ENCODE measurements around the gene SST. TPM values are rescaled to one million over a fixed set of nuclear protein-coding genes. Genes with fewer than 3 reads are reported as not detected.
"Not testable (repeated sequence)": the region's sequence is repeated elsewhere in the genome, so short reads cannot be mapped to it uniquely, and the experiment has no call there.

SST gene
- total RNA-seq, 1 experiment from 2014 or later = not detected

- H3K4me3 Mint-ChIP-seq (ENCODE audit: low read depth, unreplicated experiment) = no peak overlapping the region
Observed at GRCh38 chr3:187651282-187651681, 18.9 kb downstream of the SST start.

GRCh38 chr3:187648177-187648576 is 22.0 kb downstream of the SST start:
- H3K4me3 Mint-ChIP-seq (ENCODE audit: low read depth, unreplicated experiment) = no peak overlapping the region
- TF ChIP-seq, protein P1, sequence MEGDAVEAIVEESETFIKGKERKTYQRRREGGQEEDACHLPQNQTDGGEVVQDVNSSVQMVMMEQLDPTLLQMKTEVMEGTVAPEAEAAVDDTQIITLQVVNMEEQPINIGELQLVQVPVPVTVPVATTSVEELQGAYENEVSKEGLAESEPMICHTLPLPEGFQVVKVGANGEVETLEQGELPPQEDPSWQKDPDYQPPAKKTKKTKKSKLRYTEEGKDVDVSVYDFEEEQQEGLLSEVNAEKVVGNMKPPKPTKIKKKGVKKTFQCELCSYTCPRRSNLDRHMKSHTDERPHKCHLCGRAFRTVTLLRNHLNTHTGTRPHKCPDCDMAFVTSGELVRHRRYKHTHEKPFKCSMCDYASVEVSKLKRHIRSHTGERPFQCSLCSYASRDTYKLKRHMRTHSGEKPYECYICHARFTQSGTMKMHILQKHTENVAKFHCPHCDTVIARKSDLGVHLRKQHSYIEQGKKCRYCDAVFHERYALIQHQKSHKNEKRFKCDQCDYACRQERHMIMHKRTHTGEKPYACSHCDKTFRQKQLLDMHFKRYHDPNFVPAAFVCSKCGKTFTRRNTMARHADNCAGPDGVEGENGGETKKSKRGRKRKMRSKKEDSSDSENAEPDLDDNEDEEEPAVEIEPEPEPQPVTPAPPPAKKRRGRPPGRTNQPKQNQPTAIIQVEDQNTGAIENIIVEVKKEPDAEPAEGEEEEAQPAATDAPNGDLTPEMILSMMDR (IDR thresholded peaks at IDR 0.05; ENCODE audit: unreplicated experiment) = no peak
- no peaks in the 10 kb centered on the region for H3K4me1 Mint-ChIP-seq (ENCODE audit: low read depth, unreplicated experiment)
- DNase-seq = no peak
- no peaks in the 10 kb centered on the region for H3K9me3 Mint-ChIP-seq (ENCODE audit: low read depth, unreplicated experiment)
- no peak overlapping the region for H3K27ac Mint-ChIP-seq (ENCODE audit: unreplicated experiment)
- BruUV-seq (replicated peaks) = no TSS peak
- intact Hi-C loops (cut with micrococcal nuclease; ENCODE audit: unreplicated experiment) = no loop called here
- H3K36me3 Mint-ChIP-seq (ENCODE audit: insufficient read depth, unreplicated experiment) = no peaks in the 10 kb centered on the region
- H3K27me3 Mint-ChIP-seq (ENCODE audit: unreplicated experiment) = peaks cover 66% of the 10 kb centered on the region
- CTCF ChIA-PET = no interaction called here

More at GRCh38 chr3:187651282-187651681, 18.9 kb downstream of the SST start:
- TF ChIP-seq, protein P1 (IDR thresholded peaks at IDR 0.05; ENCODE audit: unreplicated experiment) = no peak
- DNase-seq = no peak
- Mint-ChIP-seq H3K36me3 (ENCODE audit: insufficient read depth, unreplicated experiment) (no peaks in the 10 kb centered on the region), H3K4me1 (ENCODE audit: low read depth, unreplicated experiment) (no peaks in the 10 kb centered on the region), H3K27me3 (ENCODE audit: unreplicated experiment) (peaks cover 85% of the 10 kb centered on the region), H3K9me3 (ENCODE audit: low read depth, unreplicated experiment) (no peaks in the 10 kb centered on the region), H3K27ac (ENCODE audit: unreplicated experiment) (no peak overlapping the region)
- intact Hi-C loops (cut with micrococcal nuclease; ENCODE audit: unreplicated experiment) = no loop called here
- no TSS peak for BruUV-seq (replicated peaks)
- CTCF ChIA-PET = no interaction called here

DNA sequence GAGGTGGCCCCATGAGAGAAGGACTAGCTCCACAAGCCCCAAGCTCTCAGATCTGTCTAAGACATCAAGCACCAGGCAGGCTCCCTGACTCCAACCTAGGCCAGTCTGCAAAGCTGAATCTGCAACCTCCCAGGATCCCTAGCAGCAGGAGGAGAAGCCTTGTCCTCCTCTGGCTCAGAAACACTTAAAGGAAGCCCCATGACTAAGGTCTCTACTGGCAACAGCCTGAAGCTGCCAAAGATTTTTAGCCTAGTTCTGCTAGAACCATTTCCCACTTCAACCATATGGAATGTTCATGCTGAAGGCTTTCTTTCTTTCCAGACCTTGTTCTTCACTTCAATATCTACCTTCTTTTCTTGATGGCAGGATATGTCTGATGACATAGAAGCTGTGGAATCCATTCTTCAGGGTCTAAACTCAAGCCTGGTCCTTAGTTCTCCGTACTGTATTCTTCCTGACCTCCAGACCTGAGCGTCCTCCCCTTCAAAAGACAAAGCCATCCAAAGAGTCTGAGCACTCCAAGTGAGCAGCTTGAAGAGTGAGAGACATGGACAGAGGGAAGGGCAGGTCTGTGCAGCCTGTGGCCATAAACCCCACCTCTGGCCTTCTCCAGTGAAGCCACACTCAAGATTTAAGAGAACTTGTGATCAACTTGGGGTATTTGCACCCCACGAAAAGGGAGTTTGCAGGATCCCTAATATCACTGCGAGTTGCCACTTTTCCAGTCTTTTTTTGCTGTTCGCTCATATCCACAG is 23.1 kb downstream of the SST start:
- Mint-ChIP-seq H3K27ac (ENCODE audit: unreplicated experiment) (no peak overlapping the region), H3K27me3 (ENCODE audit: unreplicated experiment) (peaks cover 55% of the 10 kb centered on the region), H3K9me3 (ENCODE audit: low read depth, unreplicated experiment) (no peaks in the 10 kb centered on the region), H3K36me3 (ENCODE audit: insufficient read depth, unreplicated experiment) (no peaks in the 10 kb centered on the region), H3K4me1 (ENCODE audit: low read depth, unreplicated experiment) (no peaks in the 10 kb centered on the region), H3K4me3 (ENCODE audit: low read depth, unreplicated experiment) (no peak overlapping the region)
- intact Hi-C loops (cut with micrococcal nuclease; ENCODE audit: unreplicated experiment) = no loop called here
- BruUV-seq (replicated peaks) = no TSS peak
- no peak for DNase-seq
- CTCF ChIA-PET = no interaction called here
- TF ChIP-seq, protein P1 (IDR thresholded peaks at IDR 0.05; ENCODE audit: unreplicated experiment) = no peak

GRCh38 chr3:187645379-187645778 is 24.8 kb downstream of the SST start:
- H3K4me3 Mint-ChIP-seq (ENCODE audit: low read depth, unreplicated experiment); CTCF ChIA-PET; BruUV-seq (replicated peaks); H3K27ac Mint-ChIP-seq (ENCODE audit: unreplicated experiment); H3K4me1 Mint-ChIP-seq (ENCODE audit: low read depth, unreplicated experiment); H3K9me3 Mint-ChIP-seq (ENCODE audit: low read depth, unreplicated experiment); intact Hi-C loops (cut with micrococcal nuclease; ENCODE audit: unreplicated experiment); H3K36me3 Mint-ChIP-seq (ENCODE audit: insufficient read depth, unreplicated experiment); DNase-seq: not testable (repeated sequence)
- peaks cover 38% of the 10 kb centered on the region for H3K27me3 Mint-ChIP-seq (ENCODE audit: unreplicated experiment)

- H3K9me3 Mint-ChIP-seq (ENCODE audit: low read depth, unreplicated experiment) = no peaks in the 10 kb centered on the region
- CTCF ChIA-PET = interaction anchor here (1.2 kb wide), 1 partner anchor 323 kb away, joined by 3 read pairs; no protein-coding TSS in a partner anchor
- intact Hi-C loops (cut with micrococcal nuclease; ENCODE audit: unreplicated experiment) = no loop called here
- H3K4me3 Mint-ChIP-seq (ENCODE audit: low read depth, unreplicated experiment) = no peak overlapping the region
- no peaks in the 10 kb centered on the region for H3K36me3 Mint-ChIP-seq (ENCODE audit: insufficient read depth, unreplicated experiment)
- H3K27ac Mint-ChIP-seq (ENCODE audit: unreplicated experiment) = no peak overlapping the region
- peaks cover 34% of the 10 kb centered on the region for H3K27me3 Mint-ChIP-seq (ENCODE audit: unreplicated experiment)
- TF ChIP-seq, protein P1 (IDR thresholded peaks at IDR 0.05; ENCODE audit: unreplicated experiment) = no peak
- H3K4me1 Mint-ChIP-seq (ENCODE audit: low read depth, unreplicated experiment) = peaks cover 7% of the 10 kb centered on the region
- no TSS peak for BruUV-seq (replicated peaks)
- DNase-seq = no peak
Observed at GRCh38 chr3:187642861-187643260, 27.3 kb downstream of the SST start.

Measured in Calu3 (cell line).